GM18517 (cell line): Measurements from ENCODE around the gene LSM2.

Experiments
- ATAC-seq: cut with Tn5 transposase; IDR thresholded peaks from one replicate; pipeline ENCODE4 v1.9.1; 2021; ENCODE audit warnings: mild to moderate bottlenecking, moderate library complexity; ENCODE audit not compliant: unreplicated experiment

LSM2 gene

GRCh38 chr6:31752739-31753319 lies 53.9 kb downstream of the LSM2 start:
- no peak for ATAC-seq

- ATAC-seq, result no peak
Observed at GRCh38 chr6:31750411-31751022, 56.2 kb downstream of the LSM2 start.

GRCh38 chr6:31749301-31750036 lies 57.3 kb downstream of the LSM2 start:
- ATAC-seq, result no peak
